HG03354 (cell line): ENCODE measurements around the gene PAN3.
A peak's percentile ranks its signal among the peaks of the same experiment; 100 is the strongest.

Experiments
- ATAC-seq: cut with Tn5 transposase; IDR thresholded peaks from one replicate; pipeline ENCODE4 v1.9.1; 2021; ENCODE audit warnings: mild to moderate bottlenecking; ENCODE audit not compliant: unreplicated experiment, poor library complexity, severe bottlenecking

PAN3 gene

DNA sequence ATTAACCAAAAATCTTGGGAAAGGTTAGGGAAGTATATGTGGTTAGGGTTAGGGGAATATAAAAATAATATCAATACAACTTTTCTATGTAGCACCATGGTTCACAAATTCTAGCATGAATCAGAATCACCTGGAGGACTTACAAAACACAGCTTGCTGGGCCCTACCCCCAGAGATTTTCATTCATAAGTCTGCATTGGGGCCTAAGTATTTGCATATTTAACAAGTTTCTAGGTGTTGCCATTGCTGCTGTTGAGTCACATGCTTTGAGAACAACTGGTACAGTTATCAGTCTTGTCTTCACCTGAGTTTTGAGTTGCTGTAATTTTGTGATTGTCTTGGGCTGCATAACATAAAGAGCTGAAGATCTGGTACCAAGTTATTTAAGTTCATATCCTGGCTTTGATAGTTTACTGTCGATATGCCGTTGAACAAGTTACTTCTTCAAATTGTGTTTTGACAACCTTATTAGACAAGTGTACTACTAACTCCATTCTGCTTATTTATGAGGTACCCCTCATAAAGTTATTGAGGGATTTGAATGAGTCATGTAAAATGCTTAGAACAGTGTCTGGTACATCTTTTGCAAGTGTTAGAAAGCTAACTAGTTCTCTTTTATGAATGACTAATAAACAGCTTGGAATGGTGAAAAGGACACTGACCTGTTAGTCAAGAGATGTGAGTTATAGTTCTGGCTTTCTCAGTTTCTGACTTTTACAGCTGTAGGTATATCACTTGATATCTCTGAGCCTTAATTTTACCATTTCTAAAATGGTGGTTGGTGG, 132.9 kb downstream of the PAN3 start:
- no peak for ATAC-seq

DNA sequence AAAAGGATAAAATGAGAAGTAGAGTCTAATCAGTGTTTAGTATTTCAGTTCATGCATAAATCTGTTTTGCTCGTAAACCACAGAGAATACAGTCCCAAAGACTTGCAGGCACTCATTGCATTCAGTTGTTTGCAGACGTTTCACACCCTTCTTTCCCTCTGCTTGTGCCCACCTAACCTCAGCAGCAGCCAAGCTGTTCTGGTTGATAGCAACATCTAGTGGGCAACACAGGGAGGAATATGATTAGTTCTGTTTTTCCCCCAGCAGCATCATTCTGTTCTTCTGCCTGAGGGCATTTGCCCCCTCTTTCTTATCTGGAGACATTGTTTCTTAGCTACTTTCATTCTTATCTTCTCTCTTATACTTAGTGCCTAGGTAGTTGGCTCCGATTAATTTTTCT, 135.6 kb downstream of the PAN3 start:
- no peak for ATAC-seq

DNA sequence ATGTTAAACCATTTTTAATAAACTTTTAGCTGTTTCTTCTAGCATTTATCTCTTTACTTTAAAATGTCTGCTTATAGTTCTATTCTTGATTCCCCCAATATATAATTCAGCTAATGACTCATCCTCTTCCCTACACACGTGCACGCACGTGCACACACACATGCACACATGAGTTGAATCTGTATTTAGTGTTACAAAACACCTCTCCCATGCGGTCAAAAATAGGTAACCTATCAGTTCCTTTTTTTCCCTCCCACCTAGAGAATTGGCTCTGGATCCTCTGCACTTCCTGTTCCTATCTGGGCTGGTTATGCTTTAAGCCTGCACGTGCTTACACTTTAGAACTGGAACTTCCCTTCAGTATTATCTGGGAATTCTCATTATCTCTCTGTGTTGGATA, 144.1 kb downstream of the PAN3 start:
- ATAC-seq, result no peak

DNA sequence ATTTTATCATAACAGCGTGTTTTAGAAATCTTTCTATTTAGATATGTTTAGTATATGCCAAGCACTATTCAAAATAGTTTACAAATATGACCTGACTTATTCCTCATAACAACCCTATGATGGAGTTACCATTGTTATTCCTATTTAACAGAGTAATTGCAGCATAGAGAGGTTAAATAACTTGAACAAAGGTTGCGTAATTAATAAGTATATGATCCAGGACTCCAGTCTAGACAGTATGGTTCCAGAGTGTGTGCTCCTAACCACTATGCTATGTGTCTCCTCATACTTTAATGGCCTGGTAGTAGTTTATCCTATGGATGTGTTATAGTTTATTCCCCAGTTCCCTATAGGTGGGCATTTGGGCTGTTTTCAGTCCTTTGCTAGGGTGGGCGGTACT, 145.3 kb downstream of the PAN3 start:
- no peak for ATAC-seq

DNA sequence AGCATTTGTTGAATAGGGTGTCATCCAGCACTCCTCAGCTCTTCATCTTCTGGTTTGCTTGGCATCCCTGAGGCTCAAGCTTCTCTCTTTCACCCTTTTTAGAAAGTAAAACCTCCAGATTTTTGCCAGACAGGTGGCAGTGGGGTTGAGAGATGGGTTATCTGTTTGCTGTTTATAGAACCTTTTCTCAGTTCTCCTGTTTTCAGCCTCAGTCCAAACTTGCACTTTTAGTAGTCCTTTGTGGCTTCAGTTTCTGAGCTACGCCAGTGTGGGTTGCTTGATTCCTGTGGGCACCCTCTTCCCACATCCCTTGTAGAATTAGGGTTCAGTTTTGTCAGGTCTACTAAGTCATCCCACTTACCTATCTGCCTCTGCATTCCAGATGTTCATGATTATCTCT, 147.9 kb downstream of the PAN3 start:
- ATAC-seq, result no peak

DNA sequence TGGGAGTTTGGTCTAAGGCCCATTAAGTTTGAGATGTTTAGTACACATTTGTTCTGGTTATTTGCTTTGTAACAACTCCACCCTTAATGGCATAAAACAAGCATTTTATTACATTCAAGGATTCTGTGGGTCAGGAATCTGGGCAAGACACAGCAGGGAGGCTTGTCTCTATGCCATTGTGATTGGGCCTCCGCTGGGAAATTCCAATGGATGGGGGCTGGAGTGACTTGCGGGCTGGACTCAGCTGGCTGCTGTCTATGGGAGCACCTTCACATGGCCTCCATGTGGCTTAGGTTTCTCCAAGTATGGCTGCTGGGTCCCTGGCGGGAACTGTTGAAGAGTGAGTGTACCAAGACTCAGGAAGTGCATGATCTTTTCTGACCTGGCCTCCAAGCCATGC, 159.0 kb downstream of the PAN3 start:
- no peak for ATAC-seq

DNA sequence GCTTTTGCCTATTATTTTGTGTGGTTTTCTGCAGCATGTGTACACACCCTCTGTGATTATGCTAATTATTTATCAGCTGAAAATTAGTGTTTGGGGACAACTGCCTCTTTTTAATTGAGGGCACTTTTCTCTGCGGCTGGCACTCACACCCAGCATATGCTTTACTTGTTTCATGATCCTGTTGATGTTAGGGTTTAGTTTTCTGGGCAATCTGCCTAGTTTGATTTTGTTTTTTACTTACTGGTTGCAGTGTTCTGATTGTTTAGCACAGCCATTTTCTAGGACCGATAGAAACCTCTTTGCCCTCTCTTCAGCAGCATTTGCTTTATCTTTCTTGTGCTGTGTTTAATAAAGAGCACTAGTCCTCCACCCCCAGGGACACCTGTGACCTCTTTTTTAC, 161.6 kb downstream of the PAN3 start:
- no peak for ATAC-seq

DNA sequence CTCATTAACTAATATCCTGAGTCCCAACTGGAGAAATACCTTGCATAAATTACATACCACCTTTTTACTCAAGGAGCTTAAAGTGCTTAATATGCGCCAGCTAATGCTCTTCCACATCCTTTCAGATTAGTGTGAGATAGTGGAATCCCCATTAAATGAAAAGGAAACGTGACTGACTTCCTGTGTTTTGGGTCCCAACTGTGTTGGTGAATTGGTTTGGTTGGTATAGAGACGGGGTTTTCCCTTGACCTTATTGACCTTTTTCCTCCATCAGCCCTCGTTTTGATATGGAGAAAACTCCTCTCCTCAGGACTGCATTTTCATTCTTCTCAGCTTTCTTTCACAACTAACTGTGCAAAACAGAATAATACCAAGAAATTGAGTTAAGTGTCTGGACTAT, 163.5 kb downstream of the PAN3 start:
- no peak for ATAC-seq

DNA sequence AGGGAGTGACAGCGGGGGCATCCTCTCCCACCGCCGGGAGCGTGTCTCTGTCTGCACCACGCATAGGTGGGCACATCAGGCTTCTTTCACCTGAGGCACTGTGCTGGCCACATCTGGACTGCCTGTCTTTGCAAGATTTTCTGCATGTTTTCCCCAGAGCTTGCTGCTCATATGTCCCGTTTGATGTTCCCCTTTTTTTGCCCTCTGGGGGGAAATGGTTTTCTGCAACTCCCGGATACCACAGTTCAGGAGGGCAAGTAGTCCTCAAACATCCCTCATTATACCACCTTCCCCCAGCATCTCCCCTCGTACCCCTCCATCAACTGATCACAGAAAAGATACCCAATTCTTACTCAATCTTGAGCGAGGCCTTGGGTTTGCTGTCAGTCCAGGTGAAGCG, 168.0 kb downstream of the PAN3 start:
- no peak for ATAC-seq

DNA sequence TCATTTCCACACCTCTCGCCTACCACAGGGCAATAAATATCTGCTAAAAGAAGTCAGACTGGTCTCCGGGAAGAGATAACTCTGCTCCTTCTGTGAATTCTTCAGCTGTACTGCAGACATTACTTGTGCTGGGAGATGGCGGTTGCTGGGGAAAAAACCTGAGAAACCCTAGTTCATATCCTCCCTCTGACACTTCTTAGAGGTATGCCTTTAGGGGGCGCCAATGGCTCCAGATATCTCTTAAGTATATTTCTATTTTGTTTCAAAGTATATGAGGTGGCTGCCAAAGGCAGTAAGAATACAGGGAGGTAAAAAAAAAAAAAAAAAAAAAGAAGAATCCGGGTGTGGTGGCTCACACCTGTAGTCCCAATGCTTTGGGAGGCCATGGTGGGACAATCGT, 175.2 kb downstream of the PAN3 start:
- no peak for ATAC-seq

DNA sequence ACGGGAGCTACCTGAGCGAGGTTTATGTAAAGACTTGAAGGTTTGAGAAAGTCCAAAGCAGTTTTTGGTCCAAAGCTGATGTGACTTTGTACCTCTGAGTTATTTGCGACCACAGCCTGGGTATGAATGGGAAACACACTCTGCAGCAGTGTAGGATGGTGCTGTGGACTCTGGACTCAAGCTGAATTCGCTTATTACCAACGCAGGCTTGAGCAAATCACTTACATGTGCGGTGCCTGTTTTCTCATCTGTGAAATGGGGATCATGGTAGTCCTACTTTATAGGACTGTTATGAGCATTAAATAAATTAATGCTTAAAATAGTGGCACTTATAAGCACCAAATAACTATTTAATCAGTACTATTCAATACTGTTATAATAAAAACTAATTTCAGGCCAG, 176.5 kb downstream of the PAN3 start:
- ATAC-seq, result no peak

DNA sequence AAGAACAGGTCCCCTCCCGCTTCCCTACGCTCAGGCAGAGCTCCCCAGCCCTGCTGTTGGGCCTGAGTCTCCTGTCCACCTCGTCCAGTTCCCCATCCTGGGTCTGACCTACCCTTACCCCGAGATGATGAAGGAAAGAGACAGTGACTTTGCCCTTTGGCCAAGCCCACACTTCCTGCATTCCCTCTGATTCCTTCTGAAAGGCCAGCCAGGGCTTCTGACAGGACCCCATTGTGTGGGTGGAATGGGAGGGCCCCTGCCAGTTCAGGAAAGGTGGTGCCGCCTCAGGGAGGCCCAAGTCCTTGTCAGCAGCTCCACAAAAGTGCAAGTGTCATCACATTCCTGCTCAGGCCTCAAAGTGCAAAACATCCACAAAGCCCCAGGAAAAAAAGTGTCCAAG, 177.8 kb downstream of the PAN3 start:
- ATAC-seq, result no peak

DNA sequence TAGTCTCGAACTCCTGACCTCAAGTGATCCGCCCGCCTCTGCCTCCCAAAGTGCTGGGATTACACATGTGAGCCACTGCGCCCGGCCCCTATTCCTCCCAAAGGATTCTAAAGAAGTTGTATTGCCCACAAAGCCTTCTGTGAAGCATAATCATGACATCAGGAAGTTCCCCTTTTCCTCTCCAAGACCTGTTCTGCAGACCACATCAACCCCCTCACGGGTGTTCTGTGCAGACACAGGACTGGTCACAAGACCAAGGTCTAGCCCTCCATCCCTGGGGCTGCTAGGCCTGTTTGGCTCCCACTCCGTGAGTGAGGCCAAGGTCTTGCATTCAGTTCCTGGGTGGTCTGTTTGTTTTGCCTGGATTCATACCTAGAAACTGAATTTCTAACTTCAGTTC, 178.5 kb downstream of the PAN3 start:
- ATAC-seq, result no peak

DNA sequence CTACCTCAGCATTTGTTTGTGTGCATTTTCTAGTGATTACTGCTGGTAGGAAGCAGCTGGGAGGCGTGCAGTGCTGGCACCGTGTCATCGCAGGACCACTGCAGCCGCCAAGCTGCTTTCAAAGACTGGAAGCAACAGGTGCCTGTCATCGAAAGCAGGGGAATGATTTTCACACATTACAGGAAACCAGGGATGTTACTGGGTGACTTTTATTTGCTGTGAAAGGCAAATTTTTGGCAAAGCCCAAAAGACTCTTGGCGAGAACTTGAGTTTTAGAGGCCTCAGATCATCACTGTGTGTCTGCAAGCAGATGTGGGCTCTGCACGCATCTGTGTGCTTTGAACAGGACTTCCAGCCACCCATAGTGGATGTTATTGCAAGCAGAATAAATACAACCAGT, 180.2 kb downstream of the PAN3 start:
- ATAC-seq, result no peak

DNA sequence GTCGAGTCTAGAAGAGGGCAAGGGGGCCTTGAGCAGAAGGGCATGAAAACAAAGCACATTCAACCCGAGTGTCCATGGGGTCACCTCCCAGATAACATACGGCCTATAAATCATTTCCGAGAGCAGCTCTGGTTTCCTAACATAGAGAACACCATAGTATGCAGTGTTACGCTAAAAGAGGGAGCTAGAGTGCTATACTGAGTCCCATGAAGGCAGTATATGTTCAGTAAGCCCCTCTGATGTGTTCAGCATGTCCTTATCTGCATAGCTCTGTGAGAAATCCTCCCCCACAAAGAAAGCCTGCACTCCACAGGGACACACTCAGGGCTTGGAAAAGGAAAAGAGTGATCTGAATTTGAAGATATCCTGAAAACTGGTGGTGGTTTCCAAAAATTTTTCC, 181.2 kb downstream of the PAN3 start:
- no peak for ATAC-seq

DNA sequence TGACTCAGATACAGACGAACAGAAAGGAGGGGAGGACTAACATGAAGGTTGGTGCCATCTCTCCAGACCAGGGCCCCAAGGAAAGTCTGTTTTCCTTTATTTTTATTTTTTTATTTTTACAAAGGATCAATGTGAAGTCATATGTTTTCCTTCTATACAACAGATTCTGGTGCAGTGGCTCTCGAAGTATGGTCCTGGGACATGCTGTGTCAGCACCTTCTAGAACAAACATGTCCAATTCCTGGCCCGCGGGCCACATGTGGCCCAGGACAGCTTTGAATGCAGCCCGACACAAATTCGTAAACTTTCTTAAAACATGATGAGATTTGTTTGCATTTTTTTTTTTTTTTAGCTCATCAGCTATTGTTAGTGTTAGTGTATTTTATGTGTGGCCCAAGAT, 181.9 kb downstream of the PAN3 start:
- no peak for ATAC-seq

DNA sequence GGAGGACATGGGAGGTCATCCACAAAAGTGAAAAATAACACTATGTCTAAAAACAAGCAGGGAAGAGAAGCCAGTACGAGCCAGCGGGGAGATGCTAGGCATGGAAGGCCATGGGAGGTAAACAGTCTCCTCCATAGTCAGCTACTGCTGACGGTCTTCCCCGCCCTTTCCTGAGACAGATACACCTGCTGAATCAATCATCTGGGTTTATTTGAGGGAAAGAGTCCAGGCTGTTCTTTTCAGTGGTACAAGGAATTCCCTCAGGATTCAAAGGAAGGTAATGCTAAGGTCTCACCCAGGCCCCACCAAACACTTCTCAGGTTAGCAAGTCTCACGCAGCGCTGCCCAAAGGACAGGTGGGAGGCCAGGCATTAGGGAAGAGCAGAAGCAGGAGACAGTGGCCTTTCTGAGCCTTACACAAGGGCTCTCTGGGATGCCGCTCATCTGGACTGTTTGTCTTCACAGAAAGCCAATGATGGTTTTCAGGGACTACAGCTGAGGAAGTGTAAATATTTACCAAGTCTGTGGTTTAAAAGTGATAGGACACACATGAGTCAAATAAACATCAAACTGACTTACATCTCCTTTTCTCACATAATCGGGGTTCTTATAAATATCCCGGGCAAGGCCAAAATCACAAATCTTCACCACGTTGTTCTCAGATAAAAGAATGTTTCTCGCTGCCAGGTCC, 182.7 kb downstream of the PAN3 start:
- ATAC-seq, result no peak

DNA sequence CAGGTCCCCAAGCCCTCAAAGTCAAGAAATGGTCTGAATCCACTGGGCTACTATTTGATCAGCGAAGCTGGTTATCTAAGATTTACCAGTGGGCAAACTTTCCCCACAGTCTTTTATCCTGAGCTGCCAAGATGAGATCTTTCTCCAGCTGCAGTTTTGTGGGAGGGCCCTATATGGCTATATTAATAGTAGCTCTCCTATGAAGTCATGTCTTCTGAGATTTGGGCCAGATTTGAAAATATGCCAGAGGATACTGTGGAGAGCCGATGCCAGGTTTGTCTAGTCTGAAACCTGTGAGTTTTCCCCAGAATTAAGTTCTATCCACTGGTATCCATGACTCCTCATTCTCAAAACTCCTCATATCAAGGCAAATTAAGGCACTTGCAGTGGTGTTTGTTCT, 183.4 kb downstream of the PAN3 start:
- ATAC-seq, result no peak

DNA sequence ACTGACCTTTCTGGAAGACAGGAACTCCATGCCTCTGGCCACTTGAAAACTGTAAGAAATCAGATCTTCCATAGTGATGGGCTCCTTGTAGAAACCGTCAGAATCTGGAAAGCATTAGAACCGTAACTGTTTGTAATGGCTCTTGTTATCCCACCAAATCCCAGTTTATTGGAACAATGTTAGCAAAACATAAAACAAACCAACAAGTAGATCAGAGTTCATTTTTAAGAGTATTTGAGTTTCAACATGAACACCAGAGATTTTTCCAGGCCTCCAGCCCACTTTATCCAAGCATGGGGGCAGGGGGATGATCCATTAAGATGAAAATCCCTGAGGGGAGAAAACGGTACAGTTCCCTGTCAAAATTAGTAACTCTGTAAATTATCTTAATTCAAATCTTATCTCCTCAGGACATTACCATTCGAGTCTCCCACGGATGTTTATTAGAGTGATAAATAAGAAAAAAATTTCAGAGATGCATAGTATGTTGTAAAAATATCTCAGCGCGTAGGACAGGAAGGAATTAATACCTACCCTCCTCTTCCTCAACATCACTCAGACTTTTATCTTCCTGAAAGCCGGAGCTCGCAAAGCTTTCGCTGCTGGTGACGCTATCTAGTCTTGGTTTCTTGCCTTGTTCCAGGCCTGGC, 184.0 kb downstream of the PAN3 start:
- no peak for ATAC-seq

DNA sequence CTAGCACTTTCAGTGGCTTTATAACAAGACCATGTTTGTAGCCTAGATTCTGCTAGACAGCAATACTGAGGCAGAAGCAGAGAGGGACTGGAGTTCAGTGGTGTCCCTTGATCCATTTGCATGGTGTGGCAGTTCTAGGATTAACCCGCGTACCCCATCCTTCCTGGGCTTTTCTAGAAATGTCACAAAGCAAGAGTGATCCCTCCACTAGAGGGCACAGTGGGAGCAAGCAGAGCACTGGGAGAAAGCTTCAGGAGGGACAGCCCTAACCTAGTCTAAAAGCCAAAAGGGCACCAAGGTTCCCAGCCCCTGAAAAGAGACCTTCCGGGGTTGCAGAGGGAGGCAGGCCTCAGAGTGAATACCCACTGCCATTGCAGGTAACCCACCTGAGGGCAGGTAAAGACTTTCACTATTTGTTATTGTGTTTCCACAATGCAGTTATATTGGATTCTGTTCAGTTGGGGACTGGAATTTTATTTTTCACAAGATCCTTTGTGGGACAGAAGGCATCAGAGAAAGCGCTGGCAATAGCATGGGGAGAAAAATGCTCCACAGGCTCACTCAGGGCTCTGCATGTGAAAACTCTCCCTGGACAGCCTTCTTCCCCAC, 185.9 kb downstream of the PAN3 start:
- peak; percentile 68 for ATAC-seq

DNA sequence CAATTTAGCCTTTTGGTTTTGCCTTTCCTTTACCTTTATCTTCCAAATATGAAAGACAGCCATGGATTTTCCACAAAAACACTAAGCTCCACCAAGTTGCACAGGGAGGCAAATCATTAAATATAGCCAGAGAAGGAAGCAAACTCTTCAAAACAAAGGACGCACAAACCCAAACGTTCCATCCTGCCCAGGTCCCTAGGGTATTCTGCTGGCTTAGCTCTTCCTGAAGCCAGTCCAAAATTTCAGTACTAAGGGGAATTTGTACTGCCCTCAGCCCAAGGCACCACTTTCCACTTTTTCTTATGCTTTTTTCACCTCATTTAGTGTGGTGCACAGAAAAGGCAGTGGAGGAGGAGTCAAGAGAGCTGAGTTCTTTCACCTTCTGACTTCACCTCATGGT, 186.7 kb downstream of the PAN3 start:
- no peak for ATAC-seq
